Right lobe of liver (tissue), 4 donors: ENCODE data around the gene HDHD3.

Experiments used
- CTCF ChIP-seq, 4 donors: fragments of 200-600 bp in 3 of 4; fragments of 450-650 bp in 1 of 4; IDR thresholded peaks; one replicate each; pipeline versions ENCODE4 v1.5.1 to v1.8.0; 2016 to 2022; ENCODE audit warnings: antibody characterized with exemption in 4 of 4, mild to moderate bottlenecking in 2 of 4
- POLR2A ChIP-seq: fragments of 450-650 bp; IDR thresholded peaks from one replicate; pipeline ENCODE4 v1.6.1; 2017; ENCODE audit warnings: antibody characterized with exemption, mild to moderate bottlenecking
- donor health status: DM: no; HTN: no; CAD: no.
- donor health status: DM: no; HTN: no; CAD: no.
- donor health status: DM: no; HTN: yes; CAD: no.

GRCh38 chr9:113390192-113390960 is 13.6 kb upstream of the HDHD3 start:
- TF ChIP-seq CTCF (IDR thresholded peaks at IDR 0.05) (no peak), POLR2A (no peak)
